Caco-2 (cell line): Measurements from ENCODE around the gene PLD2. TPM values are rescaled to one million over a fixed set of nuclear protein-coding genes. Genes with fewer than 3 reads are reported as not detected.
"Not testable (repeated sequence)": the region's sequence is repeated elsewhere in the genome, so short reads cannot be mapped to it uniquely, and the experiment has no call there.

ENCODE experiments used
- BruUV-seq: library from RNA; stranded (reverse); fragments of 400-500 nt; replicated peaks from 2 replicates; lab custom pipeline; 2021; lab: Mats Ljungman, UMichigan
- CTCF ChIA-PET: fragments of 300-600 bp; sonication (Branson Sonifier 250); formaldehyde crosslinking; loops from one replicate; lab custom pipeline; 2022; ENCODE audit warnings: antibody characterized with exemption; lab: Charles Lee
- POLR2A ChIA-PET: fragments of 300-600 bp; sonication (Branson Sonifier 250); formaldehyde crosslinking; loops from one replicate; lab custom pipeline; 2022; ENCODE audit warnings: antibody characterized with exemption; lab: Charles Lee
- DNase-seq, 2 experiments: peaks; one replicate each; pipeline versions ENCODE4 v3.0.0 to v3.0.0-alpha.2; 2020 to 2022
- H3K27me3 ChIP-seq: replicated peaks from 2 replicates; pipeline ENCODE4 v1.6.0; 2011; ENCODE audit warnings: low read length; ENCODE audit not compliant: control insufficient read depth, insufficient read depth
- H3K36me3 ChIP-seq: 2 replicates; pipeline ENCODE4 v1.5.1; 2011; ENCODE audit warnings: low read length; ENCODE audit not compliant: control insufficient read depth, insufficient read depth
- H3K4me1 ChIP-seq: fragments of 250-450 bp; sonication (Bioruptor Pico); 2 replicates; pipeline ENCODE4 v1.5.1; 2020; ENCODE audit warnings: mild to moderate bottlenecking
- H3K4me3 ChIP-seq: 2 replicates; pipeline ENCODE4 v1.5.1; 2011; ENCODE audit warnings: low read depth, mild to moderate bottlenecking, control low read depth, low read length
- H3K9me3 ChIP-seq: fragments of 250-450 bp; sonication (Bioruptor Pico); 2 replicates; pipeline ENCODE4 v1.5.1; 2020; ENCODE audit warnings: mild to moderate bottlenecking, moderate library complexity
- H3K27ac Mint-ChIP-seq: one replicate; pipeline ENCODE4 v1.8.0; 2022; ENCODE audit warnings: mixed read lengths; ENCODE audit not compliant: unreplicated experiment
- H3K27me3 Mint-ChIP-seq: one replicate; pipeline ENCODE4 v1.8.0; 2022; ENCODE audit warnings: mixed read lengths; ENCODE audit not compliant: insufficient read depth, unreplicated experiment
- H3K36me3 Mint-ChIP-seq: one replicate; pipeline ENCODE4 v1.8.0; 2022; ENCODE audit warnings: mild to moderate bottlenecking, mixed read lengths; ENCODE audit not compliant: insufficient read depth, unreplicated experiment
- H3K4me1 Mint-ChIP-seq: one replicate; pipeline ENCODE4 v1.8.0; 2022; ENCODE audit warnings: low read depth, mixed read lengths; ENCODE audit not compliant: unreplicated experiment
- H3K4me3 Mint-ChIP-seq: one replicate; pipeline ENCODE4 v1.8.0; 2022; ENCODE audit warnings: mild to moderate bottlenecking, moderate library complexity, mixed read lengths; ENCODE audit not compliant: unreplicated experiment
- H3K9me3 Mint-ChIP-seq: one replicate; pipeline ENCODE4 v1.8.0; 2022; ENCODE audit warnings: mixed read lengths; ENCODE audit not compliant: unreplicated experiment
- intact Hi-C: fragments of 100-400 bp; cut with micrococcal nuclease; formaldehyde crosslinking; loops from one replicate; pipeline ENCODE4 v1.10.0; 2022; ENCODE audit not compliant: unreplicated experiment
- total RNA-seq: library from RNA; stranded (reverse); gene quantifications from 2 replicates; pipeline ENCODE4 v1.2.3, GENCODE V29; 2022
- TF ChIP-seq, protein P1 (sequence below), 2 experiments: fragments of 200-600 bp in 1 of 2; IDR thresholded peaks; 1 replicate in 1 of 2; 2 replicates in 1 of 2; pipeline versions ENCODE4 v1.5.1 to v1.8.0; 2011 to 2022; ENCODE audit warnings: antibody characterized with exemption in 1 of 2, control low read depth in 1 of 2, inconsistent platforms in 1 of 2, low read depth in 1 of 2, low read length in 1 of 2, mild to moderate bottlenecking in 1 of 2, moderate library complexity in 1 of 2; ENCODE audit not compliant: insufficient read depth in 1 of 2, severe bottlenecking in 1 of 2, unreplicated experiment in 1 of 2

PLD2 gene
- total RNA-seq, 1 experiment from 2014 or later: 47.2 TPM

DNA sequence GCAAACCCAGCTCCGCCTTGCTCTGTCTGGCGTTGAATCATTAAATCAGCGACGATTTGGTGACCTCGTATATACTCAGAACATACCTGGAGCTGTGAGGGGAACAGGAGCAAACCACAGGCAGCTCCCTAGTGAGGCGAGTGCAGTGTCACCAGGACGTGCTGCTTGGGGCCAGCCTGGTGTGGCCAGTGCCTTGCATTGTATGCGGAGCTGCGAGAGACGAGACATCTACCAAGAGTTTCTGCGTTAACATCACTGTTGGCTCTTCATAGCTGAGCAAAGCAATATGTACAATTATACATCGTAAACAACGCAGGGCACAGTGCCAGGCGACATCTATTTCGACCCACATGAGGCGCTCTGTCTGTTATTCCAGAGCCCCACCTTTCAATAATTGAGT, 54.1 kb downstream of the PLD2 start:
- no TSS peak for BruUV-seq
- no peaks in the 10 kb centered on the region for H3K9me3 Mint-ChIP-seq
- TF ChIP-seq, protein P1, sequence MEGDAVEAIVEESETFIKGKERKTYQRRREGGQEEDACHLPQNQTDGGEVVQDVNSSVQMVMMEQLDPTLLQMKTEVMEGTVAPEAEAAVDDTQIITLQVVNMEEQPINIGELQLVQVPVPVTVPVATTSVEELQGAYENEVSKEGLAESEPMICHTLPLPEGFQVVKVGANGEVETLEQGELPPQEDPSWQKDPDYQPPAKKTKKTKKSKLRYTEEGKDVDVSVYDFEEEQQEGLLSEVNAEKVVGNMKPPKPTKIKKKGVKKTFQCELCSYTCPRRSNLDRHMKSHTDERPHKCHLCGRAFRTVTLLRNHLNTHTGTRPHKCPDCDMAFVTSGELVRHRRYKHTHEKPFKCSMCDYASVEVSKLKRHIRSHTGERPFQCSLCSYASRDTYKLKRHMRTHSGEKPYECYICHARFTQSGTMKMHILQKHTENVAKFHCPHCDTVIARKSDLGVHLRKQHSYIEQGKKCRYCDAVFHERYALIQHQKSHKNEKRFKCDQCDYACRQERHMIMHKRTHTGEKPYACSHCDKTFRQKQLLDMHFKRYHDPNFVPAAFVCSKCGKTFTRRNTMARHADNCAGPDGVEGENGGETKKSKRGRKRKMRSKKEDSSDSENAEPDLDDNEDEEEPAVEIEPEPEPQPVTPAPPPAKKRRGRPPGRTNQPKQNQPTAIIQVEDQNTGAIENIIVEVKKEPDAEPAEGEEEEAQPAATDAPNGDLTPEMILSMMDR (IDR thresholded peaks at IDR 0.05; ENCODE audit: insufficient read depth in 1 of 2, low read depth in 1 of 2, low read length in 1 of 2, severe bottlenecking in 1 of 2, unreplicated experiment in 1 of 2): no peak
- peaks cover 11% of the 10 kb centered on the region for H3K36me3 Mint-ChIP-seq
- POLR2A ChIA-PET: no interaction called here
- Histone ChIP-seq H3K36me3 (no peaks in the 10 kb centered on the region), H3K4me1 (no peaks in the 10 kb centered on the region), H3K27me3 (no peaks in the 10 kb centered on the region), H3K9me3 (no peaks in the 10 kb centered on the region), H3K4me3 (no peak overlapping the region)
- CTCF ChIA-PET: no interaction called here
- intact Hi-C loops: no loop called here
- H3K27me3 Mint-ChIP-seq: no peaks in the 10 kb centered on the region
- peaks cover 8% of the 10 kb centered on the region for H3K4me1 Mint-ChIP-seq
- DNase-seq: no peak
- no peak overlapping the region for H3K27ac Mint-ChIP-seq
- no peak overlapping the region for H3K4me3 Mint-ChIP-seq

GRCh38 chr17:4862720-4863119, 55.8 kb downstream of the PLD2 start:
- Histone ChIP-seq H3K36me3 (no peaks in the 10 kb centered on the region), H3K4me1 (no peaks in the 10 kb centered on the region), H3K9me3 (no peaks in the 10 kb centered on the region), H3K27me3 (no peaks in the 10 kb centered on the region), H3K4me3 (no peak overlapping the region)
- Mint-ChIP-seq H3K27ac (no peak overlapping the region), H3K4me1 (no peaks in the 10 kb centered on the region), H3K9me3 (no peaks in the 10 kb centered on the region), H3K4me3 (no peak overlapping the region), H3K36me3 (no peaks in the 10 kb centered on the region), H3K27me3 (no peaks in the 10 kb centered on the region)
- BruUV-seq: no TSS peak
- TF ChIP-seq, protein P1 (IDR thresholded peaks at IDR 0.05; ENCODE audit: insufficient read depth in 1 of 2, low read depth in 1 of 2, low read length in 1 of 2, severe bottlenecking in 1 of 2, unreplicated experiment in 1 of 2): no peak
- ChIA-PET POLR2A (no interaction called here), CTCF (no interaction called here)
- intact Hi-C loops: no loop called here
- no peak for DNase-seq

DNA sequence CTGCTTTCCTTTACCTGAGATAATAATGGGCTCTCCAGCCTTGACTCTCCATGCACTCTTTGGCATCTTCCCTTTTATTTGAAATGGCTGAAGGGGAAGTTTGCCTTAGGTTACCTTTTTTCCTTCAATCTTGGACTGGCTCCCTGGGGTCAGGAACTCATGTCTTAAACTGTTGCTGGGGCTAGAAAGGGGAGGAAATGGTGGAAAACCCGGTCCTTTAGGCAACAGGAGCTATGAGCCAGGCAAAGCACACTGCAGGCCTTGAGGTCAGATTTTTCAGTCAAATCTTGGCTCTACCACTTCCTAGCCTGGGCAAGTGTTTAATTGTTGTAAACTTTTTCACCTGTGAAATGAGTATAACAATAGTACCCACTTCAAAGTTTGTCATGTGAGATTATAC, 56.4 kb downstream of the PLD2 start:
- Histone ChIP-seq H3K27me3 (no peaks in the 10 kb centered on the region), H3K9me3 (no peaks in the 10 kb centered on the region), H3K4me3 (no peak overlapping the region), H3K4me1 (no peaks in the 10 kb centered on the region), H3K36me3 (no peaks in the 10 kb centered on the region)
- Mint-ChIP-seq H3K4me3 (no peak overlapping the region), H3K4me1 (no peaks in the 10 kb centered on the region), H3K27ac (no peak overlapping the region), H3K9me3 (no peaks in the 10 kb centered on the region), H3K27me3 (no peaks in the 10 kb centered on the region), H3K36me3 (no peaks in the 10 kb centered on the region)
- ChIA-PET CTCF (no interaction called here), POLR2A (no interaction called here)
- no peak for DNase-seq
- no TSS peak for BruUV-seq
- TF ChIP-seq, protein P1 (IDR thresholded peaks at IDR 0.05; ENCODE audit: insufficient read depth in 1 of 2, low read depth in 1 of 2, low read length in 1 of 2, severe bottlenecking in 1 of 2, unreplicated experiment in 1 of 2): no peak
- intact Hi-C loops: no loop called here

- H3K27ac Mint-ChIP-seq, H3K27me3 ChIP-seq, H3K9me3 ChIP-seq, H3K4me3 ChIP-seq, H3K27me3 Mint-ChIP-seq, BruUV-seq, H3K36me3 Mint-ChIP-seq, H3K4me1 ChIP-seq, intact Hi-C loops, H3K4me3 Mint-ChIP-seq, DNase-seq, H3K4me1 Mint-ChIP-seq, H3K9me3 Mint-ChIP-seq, H3K36me3 ChIP-seq: not testable (repeated sequence)
- ChIA-PET POLR2A (interaction anchor here (0.6 kb wide), 1 partner anchor 44 kb away, joined by 3 read pairs; no protein-coding TSS in a partner anchor), CTCF (interaction anchor here (0.7 kb wide), 1 partner anchor 137 kb away, joined by 3 read pairs; no protein-coding TSS in a partner anchor)
These were observed 60.6 kb downstream of the PLD2 start for GRCh38 chr17:4867535-4867934.

GRCh38 chr17:4869058-4869998, 62.4 kb downstream of the PLD2 start:
- BruUV-seq, DNase-seq, POLR2A ChIA-PET, H3K4me1 Mint-ChIP-seq, H3K9me3 ChIP-seq, H3K27me3 Mint-ChIP-seq, H3K9me3 Mint-ChIP-seq, H3K27ac Mint-ChIP-seq, H3K4me3 ChIP-seq, CTCF ChIA-PET, intact Hi-C loops, H3K4me1 ChIP-seq, H3K27me3 ChIP-seq, H3K4me3 Mint-ChIP-seq, H3K36me3 Mint-ChIP-seq, H3K36me3 ChIP-seq: not testable (repeated sequence)
